Gastroesophageal sphincter (tissue), 4 donors: Measurements from ENCODE around the gene RXFP2. TPM values are rescaled to one million over a fixed set of nuclear protein-coding genes. Genes with fewer than 3 reads are reported as not detected.

Source experiments
- ATAC-seq: fragments of 150-250 bp; one replicate; pipeline ENCODE4 v1.9.1; 2016; ENCODE audit warnings: mild to moderate bottlenecking, moderate library complexity
- H3K27ac ChIP-seq, 4 donors: fragments of 200-600 bp; sonication (generic) in 3 of 4; 1 replicate in 3 of 4; 2 replicates in 1 of 4; pipeline ENCODE4 v1.5.1; 2016 to 2019
- H3K27me3 ChIP-seq: fragments of 200-600 bp; sonication (generic); one replicate; pipeline ENCODE4 v1.5.1; 2019
- H3K36me3 ChIP-seq, 2 donors: fragments of 200-600 bp; sonication (generic); one replicate each; pipeline ENCODE4 v1.5.1; 2019; ENCODE audit warnings: control low read depth in 1 of 2
- H3K4me1 ChIP-seq, 3 donors: fragments of 200-600 bp; sonication (generic); 1 replicate in 2 of 3; 2 replicates in 1 of 3; pipeline ENCODE4 v1.5.1; 2016 to 2019; ENCODE audit warnings: control low read depth in 2 of 3
- H3K4me3 ChIP-seq, 2 donors: fragments of 200-600 bp; sonication (generic); one replicate each; pipeline ENCODE4 v1.5.1; 2019; ENCODE audit warnings: mild to moderate bottlenecking in 1 of 2, moderate library complexity in 1 of 2
- H3K9me3 ChIP-seq, 3 donors: fragments of 200-600 bp; sonication (generic); one replicate each; pipeline ENCODE4 v1.5.1; 2017 to 2019; ENCODE audit warnings: control low read depth in 2 of 3
- EP300 ChIP-seq: sonication (generic); formaldehyde crosslinking; IDR thresholded peaks from one replicate; pipeline ENCODE4 v1.6.1; 2017; ENCODE audit warnings: antibody characterized with exemption, mild to moderate bottlenecking
- POLR2A ChIP-seq, 2 donors: fragments of 450-650 bp; IDR thresholded peaks; one replicate each; pipeline ENCODE4 v1.6.1; 2017; ENCODE audit warnings: antibody characterized with exemption in 2 of 2, mild to moderate bottlenecking in 2 of 2, moderate library complexity in 1 of 2
- POLR2AphosphoS5 ChIP-seq: sonication (generic); formaldehyde crosslinking; IDR thresholded peaks from one replicate; pipeline ENCODE4 v1.6.1; 2017; ENCODE audit warnings: antibody characterized with exemption
- WGBS, 2 donors: methylation state at CpG; one replicate each; pipeline ENCODE4 v1.1.5; 2018; ENCODE audit warnings: low coverage in 1 of 2; 5-methylcytosine and 5-hydroxymethylcytosine counted together
- total RNA-seq, 4 donors: library from RNA; depleted of rRNA; stranded (reverse); fragments of >200 nt; gene quantifications; one replicate each; pipeline ENCODE4 v1.1.0, GENCODE V29; 2016
- TF ChIP-seq, protein P1 (sequence below), 4 experiments: fragments of 200-600 bp in 2 of 4; fragments of 450-650 bp in 2 of 4; sonication (generic) in 1 of 4; IDR thresholded peaks; one replicate each; pipeline ENCODE4 v1.5.1; 2017 to 2019; ENCODE audit warnings: antibody characterized with exemption in 4 of 4, mild to moderate bottlenecking in 2 of 4, moderate library complexity in 2 of 4

The RXFP2 gene
- total RNA-seq, 4 donors from 2014 or later: not detected

DNA sequence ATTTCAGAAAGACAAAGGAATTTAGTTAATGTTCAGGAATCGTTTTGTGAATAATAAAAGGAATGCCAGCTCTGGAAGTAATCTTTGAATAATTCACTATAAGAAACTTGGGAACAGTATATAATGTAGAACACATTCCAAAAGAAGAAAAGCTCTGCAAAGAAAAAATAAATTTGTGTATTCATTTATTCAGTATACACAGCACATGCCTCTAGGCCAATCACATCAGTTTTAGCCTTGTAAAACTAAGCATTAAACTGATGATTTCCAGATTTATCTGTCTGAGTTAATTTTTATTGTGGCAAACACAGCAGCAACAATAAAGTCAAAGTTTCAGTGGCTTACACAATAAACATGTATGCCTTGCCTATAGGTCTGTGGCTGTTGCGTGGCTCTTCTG lies 5.7 kb upstream of the RXFP2 start:
- Histone ChIP-seq H3K27ac (no peak overlapping the region), H3K4me3 (no peak overlapping the region), H3K9me3 (no peaks in the 10 kb centered on the region), H3K4me1 (no peaks in the 10 kb centered on the region), H3K27me3 (no peaks in the 10 kb centered on the region), H3K36me3 (no peaks in the 10 kb centered on the region)
- 59 to 86% methylated on average over 1 to 2 of the region's 2 CpGs for WGBS, 2 donors
- TF ChIP-seq EP300: no peak
- no peak for TF ChIP-seq POLR2A (IDR thresholded peaks at IDR 0.05)
- TF ChIP-seq POLR2AphosphoS5: no peak
- TF ChIP-seq, protein P1, sequence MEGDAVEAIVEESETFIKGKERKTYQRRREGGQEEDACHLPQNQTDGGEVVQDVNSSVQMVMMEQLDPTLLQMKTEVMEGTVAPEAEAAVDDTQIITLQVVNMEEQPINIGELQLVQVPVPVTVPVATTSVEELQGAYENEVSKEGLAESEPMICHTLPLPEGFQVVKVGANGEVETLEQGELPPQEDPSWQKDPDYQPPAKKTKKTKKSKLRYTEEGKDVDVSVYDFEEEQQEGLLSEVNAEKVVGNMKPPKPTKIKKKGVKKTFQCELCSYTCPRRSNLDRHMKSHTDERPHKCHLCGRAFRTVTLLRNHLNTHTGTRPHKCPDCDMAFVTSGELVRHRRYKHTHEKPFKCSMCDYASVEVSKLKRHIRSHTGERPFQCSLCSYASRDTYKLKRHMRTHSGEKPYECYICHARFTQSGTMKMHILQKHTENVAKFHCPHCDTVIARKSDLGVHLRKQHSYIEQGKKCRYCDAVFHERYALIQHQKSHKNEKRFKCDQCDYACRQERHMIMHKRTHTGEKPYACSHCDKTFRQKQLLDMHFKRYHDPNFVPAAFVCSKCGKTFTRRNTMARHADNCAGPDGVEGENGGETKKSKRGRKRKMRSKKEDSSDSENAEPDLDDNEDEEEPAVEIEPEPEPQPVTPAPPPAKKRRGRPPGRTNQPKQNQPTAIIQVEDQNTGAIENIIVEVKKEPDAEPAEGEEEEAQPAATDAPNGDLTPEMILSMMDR (IDR thresholded peaks at IDR 0.05): no peak
- ATAC-seq: no peak

DNA sequence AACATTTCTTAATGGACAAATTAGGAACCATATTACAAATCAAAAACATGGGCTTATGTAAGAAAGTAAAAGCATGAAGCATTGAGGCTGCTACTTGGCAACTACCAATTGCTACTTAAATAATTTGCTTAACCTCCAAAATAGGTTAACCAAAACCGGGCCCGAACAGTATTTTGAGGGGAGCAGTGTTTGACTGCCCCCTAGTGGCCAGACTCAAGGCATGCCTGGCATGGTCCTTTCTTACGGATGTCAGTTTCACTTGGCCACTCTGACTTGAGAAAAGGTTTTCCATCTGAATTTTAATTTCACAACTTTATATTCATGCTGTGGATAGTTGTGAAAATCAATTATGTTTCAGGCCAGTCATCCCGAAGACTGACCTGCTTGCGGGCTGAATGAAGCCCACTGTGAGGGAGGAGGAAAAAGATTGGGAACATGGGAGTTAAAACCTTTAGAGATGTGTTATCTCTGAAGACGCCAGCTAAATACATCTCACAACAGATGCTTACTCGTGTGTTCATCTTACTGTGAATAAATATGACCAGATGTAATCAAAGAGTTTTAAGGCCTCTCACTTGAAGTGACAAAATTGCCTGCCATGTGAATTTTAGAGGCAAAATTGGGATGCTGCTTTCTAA lies 2.9 kb downstream of the RXFP2 start:
- H3K4me3 ChIP-seq: no peak overlapping the region
- H3K27me3 ChIP-seq: no peaks in the 10 kb centered on the region
- H3K36me3 ChIP-seq: no peaks in the 10 kb centered on the region
- WGBS, 2 donors: 3 to 4% methylated on average over 7 of the region's 7 CpGs
- peak; percentile 83 for ATAC-seq
- H3K4me1 ChIP-seq: peaks cover 0 to 8% (median 0%) of the 10 kb centered on the region in 3 donors
- TF ChIP-seq POLR2AphosphoS5 (no peak), POLR2A (IDR thresholded peaks at IDR 0.05) (no peak), EP300 (no peak)
- TF ChIP-seq, protein P1 (IDR thresholded peaks at IDR 0.05): peak; percentile 79 to 96 (median 90)
- no peaks in the 10 kb centered on the region for H3K9me3 ChIP-seq
- H3K27ac ChIP-seq: no peak overlapping the region

DNA sequence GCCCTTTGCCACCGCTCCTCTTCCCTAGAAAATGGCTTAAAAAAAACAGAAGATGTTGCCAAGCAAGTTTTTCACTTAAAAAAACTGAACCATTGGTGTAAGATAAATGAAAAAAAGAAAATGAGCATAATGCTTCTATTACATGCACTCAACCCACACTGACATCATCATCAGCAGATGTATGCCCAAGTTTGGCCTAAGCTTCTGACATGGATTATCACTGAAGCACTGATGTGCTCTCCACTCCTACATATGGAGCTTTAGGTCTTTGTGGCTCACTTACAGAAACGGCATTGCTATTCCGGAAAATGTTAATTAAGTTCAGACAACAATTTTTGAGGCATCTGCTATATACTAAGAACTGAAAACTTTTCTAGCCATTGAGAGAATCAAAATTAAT lies 8.0 kb downstream of the RXFP2 start:
- Histone ChIP-seq H3K4me3 (no peak overlapping the region), H3K4me1 (peaks cover 0 to 3% (median 0%) of the 10 kb centered on the region in 3 donors), H3K27ac (no peak overlapping the region), H3K36me3 (no peaks in the 10 kb centered on the region), H3K27me3 (no peaks in the 10 kb centered on the region), H3K9me3 (no peaks in the 10 kb centered on the region)
- 75 to 81% methylated on average over 2 to 3 of the region's 3 CpGs for WGBS, 2 donors
- ATAC-seq: no peak
- TF ChIP-seq POLR2A (IDR thresholded peaks at IDR 0.05) (no peak), EP300 (no peak), POLR2AphosphoS5 (no peak)
- TF ChIP-seq, protein P1 (IDR thresholded peaks at IDR 0.05): no peak

DNA sequence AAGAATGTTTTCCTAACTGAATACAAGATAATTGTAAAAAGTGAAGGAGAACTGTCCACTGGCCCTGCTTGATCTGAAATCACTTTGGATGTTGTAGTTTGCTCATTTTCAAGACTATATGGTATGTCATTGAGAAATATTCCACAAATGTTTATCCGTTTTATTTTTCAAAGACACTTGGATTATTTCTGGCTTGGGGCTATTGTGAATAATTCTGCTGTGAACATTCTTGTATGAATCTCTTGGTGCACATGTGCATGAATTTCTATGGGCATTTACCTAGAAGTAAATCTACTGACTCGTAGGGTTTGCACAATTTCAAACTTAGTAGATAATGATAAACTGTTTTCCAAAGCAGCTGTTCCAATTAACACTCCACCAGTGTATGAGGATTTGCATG lies 8.6 kb downstream of the RXFP2 start:
- no peaks in the 10 kb centered on the region for H3K4me1 ChIP-seq
- peaks cover 2% of the 10 kb centered on the region for H3K27me3 ChIP-seq
- TF ChIP-seq EP300 (no peak), POLR2A (IDR thresholded peaks at IDR 0.05) (no peak), POLR2AphosphoS5 (no peak)
- TF ChIP-seq, protein P1 (IDR thresholded peaks at IDR 0.05): no peak
- no peak overlapping the region for H3K4me3 ChIP-seq
- no peak for ATAC-seq
- H3K36me3 ChIP-seq: no peaks in the 10 kb centered on the region
- H3K9me3 ChIP-seq: no peaks in the 10 kb centered on the region
- WGBS, 2 donors: 66 to 83% methylated on average over 2 of the region's 2 CpGs
- H3K27ac ChIP-seq: no peak overlapping the region

DNA sequence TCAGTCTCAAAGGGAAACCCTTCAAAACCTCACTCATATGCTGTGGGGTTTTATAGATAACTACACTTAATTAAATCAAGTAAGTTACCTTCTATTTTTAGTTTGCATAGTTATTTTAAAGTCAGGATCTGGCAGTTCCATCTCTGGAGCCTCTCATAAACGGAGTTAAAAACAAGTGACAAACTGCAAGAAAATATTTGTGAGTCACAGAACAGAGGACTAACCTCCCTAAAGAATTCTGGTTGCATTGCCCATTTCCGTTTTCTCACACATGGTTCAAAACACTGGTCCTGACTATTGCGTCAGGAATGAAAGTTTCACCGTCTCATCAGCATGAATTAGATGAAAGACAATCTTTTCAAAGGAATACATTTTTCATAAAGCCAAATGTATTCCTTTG lies 10.6 kb downstream of the RXFP2 start:
- Histone ChIP-seq H3K9me3 (no peaks in the 10 kb centered on the region), H3K36me3 (no peaks in the 10 kb centered on the region), H3K4me3 (no peak overlapping the region), H3K27me3 (peaks cover 9% of the 10 kb centered on the region), H3K27ac (no peak overlapping the region), H3K4me1 (no peaks in the 10 kb centered on the region)
- no peak for TF ChIP-seq POLR2A (IDR thresholded peaks at IDR 0.05)
- TF ChIP-seq POLR2AphosphoS5: no peak
- ATAC-seq: no peak
- WGBS, 2 donors: 56 to 66% methylated on average over 4 of the region's 4 CpGs
